WTC11 (cell line): ENCODE data around the gene MAML3. TPM values are rescaled to one million over a fixed set of nuclear protein-coding genes. Genes with fewer than 3 reads are reported as not detected.

ENCODE experiments used
- ATAC-seq: fragments of 200-7000 bp; cut with Tn5 transposase; 2 replicates; pipeline ENCODE4 v1.10.0; 2021; ENCODE audit warnings: mild to moderate bottlenecking, moderate library complexity
- CTCF ChIA-PET: fragments of 300-600 bp; sonication (Branson Sonifier 250); formaldehyde crosslinking; loops from one replicate; lab custom pipeline; 2021; ENCODE audit warnings: antibody characterized with exemption; lab: Charles Lee
- POLR2A ChIA-PET: fragments of 350-600 bp; sonication (Branson Sonifier 250); formaldehyde crosslinking; loops from one replicate; lab custom pipeline; 2021; ENCODE audit warnings: antibody characterized with exemption; lab: Charles Lee
- DNase-seq: peaks from one replicate; pipeline ENCODE4 v3.0.0; 2021; ENCODE audit warnings: low spot score
- H3K27ac Mint-ChIP-seq: 2 replicates; pipeline ENCODE4 v1.8.0; 2021; ENCODE audit warnings: mixed read lengths
- H3K27me3 Mint-ChIP-seq: 2 replicates; pipeline ENCODE4 v1.8.0; 2021; ENCODE audit warnings: low read depth, mild to moderate bottlenecking, moderate library complexity, mixed read lengths
- H3K36me3 Mint-ChIP-seq: 2 replicates; pipeline ENCODE4 v1.8.0; 2021; ENCODE audit warnings: mixed read lengths
- H3K4me1 Mint-ChIP-seq: 2 replicates; pipeline ENCODE4 v1.8.0; 2022; ENCODE audit warnings: mixed read lengths
- H3K4me3 Mint-ChIP-seq: 2 replicates; pipeline ENCODE4 v1.8.0; 2021; ENCODE audit warnings: mild to moderate bottlenecking, moderate library complexity, mixed read lengths
- H3K9me3 Mint-ChIP-seq: 2 replicates; pipeline ENCODE4 v1.8.0; 2021; ENCODE audit warnings: mixed read lengths
- ATF6 ChIP-seq: sonication (generic); formaldehyde crosslinking; IDR thresholded peaks from 2 replicates; pipeline ENCODE4 v1.8.1; 2023; ENCODE audit warnings: mild to moderate bottlenecking, missing genetic modification reagents
- CTCF ChIP-seq: fragments of 200-600 bp; IDR thresholded peaks from 2 replicates; pipeline ENCODE4 v1.8.0; 2022; ENCODE audit warnings: antibody characterized with exemption
- ELF4 ChIP-seq: sonication (generic); formaldehyde crosslinking; IDR thresholded peaks from 2 replicates; pipeline ENCODE4 v1.8.1; 2022; ENCODE audit warnings: low read depth, mild to moderate bottlenecking, moderate library complexity, missing genetic modification reagents
- HMGXB4 ChIP-seq: sonication (generic); formaldehyde crosslinking; IDR thresholded peaks from 2 replicates; pipeline ENCODE4 v1.8.1; 2023; ENCODE audit warnings: mild to moderate bottlenecking, moderate library complexity, missing genetic modification reagents
- KAT7 ChIP-seq: sonication (generic); formaldehyde crosslinking; IDR thresholded peaks from 2 replicates; pipeline ENCODE4 v1.8.1; 2023; ENCODE audit warnings: missing genetic modification reagents, mild to moderate bottlenecking, borderline replicate concordance
- MLX ChIP-seq: sonication (generic); formaldehyde crosslinking; IDR thresholded peaks from 2 replicates; pipeline ENCODE4 v1.8.1; 2023; ENCODE audit warnings: mild to moderate bottlenecking, missing genetic modification reagents, moderate library complexity
- MYBL2 ChIP-seq: sonication (generic); formaldehyde crosslinking; IDR thresholded peaks from 2 replicates; pipeline ENCODE4 v1.8.1; 2023; ENCODE audit warnings: mild to moderate bottlenecking, moderate library complexity, missing genetic modification reagents
- NFATC4 ChIP-seq: fragments of 250-450 bp; sonication (Bioruptor Pico); IDR thresholded peaks from 2 replicates; pipeline ENCODE4 v1.9.0; 2021; ENCODE audit warnings: mild to moderate bottlenecking
- NR1H2 ChIP-seq: sonication (generic); formaldehyde crosslinking; IDR thresholded peaks from 2 replicates; pipeline ENCODE4 v1.9.0; 2021; ENCODE audit warnings: mild to moderate bottlenecking, moderate library complexity, missing genetic modification reagents
- NR2C2 ChIP-seq: sonication (generic); formaldehyde crosslinking; IDR thresholded peaks from 2 replicates; pipeline ENCODE4 v1.8.0; 2022; ENCODE audit warnings: mild to moderate bottlenecking, missing genetic modification reagents
- SMAD4 ChIP-seq: sonication (generic); formaldehyde crosslinking; IDR thresholded peaks from 2 replicates; pipeline ENCODE4 v1.8.0; 2022; ENCODE audit warnings: mild to moderate bottlenecking, missing genetic modification reagents
- TCF7 ChIP-seq: sonication (generic); formaldehyde crosslinking; IDR thresholded peaks from 2 replicates; pipeline ENCODE4 v1.8.0; 2022; ENCODE audit warnings: mild to moderate bottlenecking, low read depth, missing genetic modification reagents, moderate library complexity
- ZBTB21 ChIP-seq: sonication (generic); formaldehyde crosslinking; IDR thresholded peaks from 2 replicates; pipeline ENCODE4 v1.8.1; 2023; ENCODE audit warnings: mild to moderate bottlenecking, missing genetic modification reagents, borderline replicate concordance
- ZNF317 ChIP-seq: sonication (generic); formaldehyde crosslinking; IDR thresholded peaks from 2 replicates; pipeline ENCODE4 v1.8.1; 2023; ENCODE audit warnings: low read depth, mild to moderate bottlenecking, moderate library complexity, missing genetic modification reagents, borderline replicate concordance
- ZNF532 ChIP-seq: fragments of 250-450 bp; sonication (Bioruptor Pico); IDR thresholded peaks from 2 replicates; pipeline ENCODE4 v1.9.0; 2021; ENCODE audit warnings: mild to moderate bottlenecking, borderline replicate concordance
- ZNF671 ChIP-seq: fragments of 250-450 bp; sonication (Bioruptor Pico); IDR thresholded peaks from 2 replicates; pipeline ENCODE4 v1.8.0; 2021; ENCODE audit warnings: mild to moderate bottlenecking
- ZSCAN18 ChIP-seq: fragments of 250-450 bp; sonication (Bioruptor Pico); IDR thresholded peaks from 2 replicates; pipeline ENCODE4 v2.1.2; 2022; ENCODE audit warnings: mild to moderate bottlenecking, moderate library complexity
- total RNA-seq: library from RNA; stranded (reverse); gene quantifications from 3 replicates; pipeline ENCODE4 v1.2.3, GENCODE V29; 2021

Gene MAML3
- total RNA-seq, 1 experiment from 2014 or later, result 7.4 TPM

GRCh38 chr4:140066031-140066930 lies 87.7 kb downstream of the MAML3 start:
- Mint-ChIP-seq H3K4me1 (peaks cover 26% of the 10 kb centered on the region), H3K36me3 (no peaks in the 10 kb centered on the region), H3K27ac (no peak overlapping the region), H3K27me3 (no peaks in the 10 kb centered on the region)
- no peak for DNase-seq
- POLR2A ChIA-PET, result no interaction called here
- CTCF ChIA-PET, result no interaction called here
- ATAC-seq, result no peak
- TF ChIP-seq TCF7 (CRISPR knock-in tag), result no peak
- TF ChIP-seq NR2C2 (CRISPR knock-in tag), result no peak
- TF ChIP-seq NFATC4, result no peak
- TF ChIP-seq MLX (CRISPR knock-in tag), result no peak
- no peak for TF ChIP-seq KAT7 (CRISPR knock-in tag)
- TF ChIP-seq ZSCAN18 (CRISPR knock-in tag), result no peak
- TF ChIP-seq ATF6 (CRISPR knock-in tag), result no peak
- no peak for TF ChIP-seq HMGXB4 (CRISPR knock-in tag)
- TF ChIP-seq MYBL2 (CRISPR knock-in tag), result no peak
- TF ChIP-seq ZNF671, result no peak
- no peak for TF ChIP-seq ELF4 (CRISPR knock-in tag)
- no peak for TF ChIP-seq ZNF532 (CRISPR knock-in tag)
- TF ChIP-seq ZNF317 (CRISPR knock-in tag), result no peak
- TF ChIP-seq, all 79 proteins: peak for 0
- Mint-ChIP-seq H3K4me3 (no peak overlapping the region), H3K9me3 (no peaks in the 10 kb centered on the region)

GRCh38 chr4:140065393-140065792 lies 88.6 kb downstream of the MAML3 start:
- CTCF ChIA-PET, result no interaction called here
- no peak overlapping the region for H3K27ac Mint-ChIP-seq
- POLR2A ChIA-PET, result no interaction called here

More at GRCh38 chr4:140065393-140065792, 88.6 kb downstream of the MAML3 start:
- ATAC-seq, result no peak
- Mint-ChIP-seq H3K4me3 (no peak overlapping the region), H3K36me3 (no peaks in the 10 kb centered on the region), H3K4me1 (peaks cover 26% of the 10 kb centered on the region), H3K9me3 (no peaks in the 10 kb centered on the region), H3K27me3 (no peaks in the 10 kb centered on the region)
- no peak for DNase-seq
- TF ChIP-seq ZBTB21 (CRISPR knock-in tag) (no peak), CTCF (no peak), NR1H2 (no peak), SMAD4 (CRISPR knock-in tag) (no peak)
